22Rv1 (cell line): Measurements from ENCODE around the gene BIRC7.

Experiments
- ZFX ChIP-seq: fragments of 450-650 bp; IDR thresholded peaks from 2 replicates; pipeline ENCODE4 v1.6.1; 2017; ENCODE audit warnings: antibody characterized with exemption, borderline replicate concordance
- TF ChIP-seq, protein P1 (sequence below): fragments of 450-650 bp; IDR thresholded peaks from 2 replicates; pipeline ENCODE4 v1.5.1; 2017; ENCODE audit warnings: mild to moderate bottlenecking

- TF ChIP-seq, protein P1, sequence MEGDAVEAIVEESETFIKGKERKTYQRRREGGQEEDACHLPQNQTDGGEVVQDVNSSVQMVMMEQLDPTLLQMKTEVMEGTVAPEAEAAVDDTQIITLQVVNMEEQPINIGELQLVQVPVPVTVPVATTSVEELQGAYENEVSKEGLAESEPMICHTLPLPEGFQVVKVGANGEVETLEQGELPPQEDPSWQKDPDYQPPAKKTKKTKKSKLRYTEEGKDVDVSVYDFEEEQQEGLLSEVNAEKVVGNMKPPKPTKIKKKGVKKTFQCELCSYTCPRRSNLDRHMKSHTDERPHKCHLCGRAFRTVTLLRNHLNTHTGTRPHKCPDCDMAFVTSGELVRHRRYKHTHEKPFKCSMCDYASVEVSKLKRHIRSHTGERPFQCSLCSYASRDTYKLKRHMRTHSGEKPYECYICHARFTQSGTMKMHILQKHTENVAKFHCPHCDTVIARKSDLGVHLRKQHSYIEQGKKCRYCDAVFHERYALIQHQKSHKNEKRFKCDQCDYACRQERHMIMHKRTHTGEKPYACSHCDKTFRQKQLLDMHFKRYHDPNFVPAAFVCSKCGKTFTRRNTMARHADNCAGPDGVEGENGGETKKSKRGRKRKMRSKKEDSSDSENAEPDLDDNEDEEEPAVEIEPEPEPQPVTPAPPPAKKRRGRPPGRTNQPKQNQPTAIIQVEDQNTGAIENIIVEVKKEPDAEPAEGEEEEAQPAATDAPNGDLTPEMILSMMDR: no peak
- no peak for TF ChIP-seq ZFX
Observed at GRCh38 chr20:63270606-63271325, 35.1 kb downstream of the BIRC7 start.
